HK-2 (cell line): ENCODE measurements around the gene FNDC3B.
A peak's percentile ranks its signal among the peaks of the same experiment; 100 is the strongest.

ENCODE experiments used
- DNase-seq: peaks from one replicate; pipeline ENCODE4 v3.0.0-alpha.2; 2018; ENCODE audit not compliant: unreplicated experiment

The FNDC3B gene

GRCh38 chr3:172448661-172449465 is 409.5 kb downstream of the FNDC3B start:
- no peak for DNase-seq

- DNase-seq, result peak; percentile 29
Measured at GRCh38 chr3:172449466-172450149, 410.2 kb downstream of the FNDC3B start.
